ENCODE data around the gene SUSD2.
"Not testable (repeated sequence)": the region's sequence is repeated elsewhere in the genome, so short reads cannot be mapped to it uniquely, and the experiment has no call there.

Gene SUSD2

DNA sequence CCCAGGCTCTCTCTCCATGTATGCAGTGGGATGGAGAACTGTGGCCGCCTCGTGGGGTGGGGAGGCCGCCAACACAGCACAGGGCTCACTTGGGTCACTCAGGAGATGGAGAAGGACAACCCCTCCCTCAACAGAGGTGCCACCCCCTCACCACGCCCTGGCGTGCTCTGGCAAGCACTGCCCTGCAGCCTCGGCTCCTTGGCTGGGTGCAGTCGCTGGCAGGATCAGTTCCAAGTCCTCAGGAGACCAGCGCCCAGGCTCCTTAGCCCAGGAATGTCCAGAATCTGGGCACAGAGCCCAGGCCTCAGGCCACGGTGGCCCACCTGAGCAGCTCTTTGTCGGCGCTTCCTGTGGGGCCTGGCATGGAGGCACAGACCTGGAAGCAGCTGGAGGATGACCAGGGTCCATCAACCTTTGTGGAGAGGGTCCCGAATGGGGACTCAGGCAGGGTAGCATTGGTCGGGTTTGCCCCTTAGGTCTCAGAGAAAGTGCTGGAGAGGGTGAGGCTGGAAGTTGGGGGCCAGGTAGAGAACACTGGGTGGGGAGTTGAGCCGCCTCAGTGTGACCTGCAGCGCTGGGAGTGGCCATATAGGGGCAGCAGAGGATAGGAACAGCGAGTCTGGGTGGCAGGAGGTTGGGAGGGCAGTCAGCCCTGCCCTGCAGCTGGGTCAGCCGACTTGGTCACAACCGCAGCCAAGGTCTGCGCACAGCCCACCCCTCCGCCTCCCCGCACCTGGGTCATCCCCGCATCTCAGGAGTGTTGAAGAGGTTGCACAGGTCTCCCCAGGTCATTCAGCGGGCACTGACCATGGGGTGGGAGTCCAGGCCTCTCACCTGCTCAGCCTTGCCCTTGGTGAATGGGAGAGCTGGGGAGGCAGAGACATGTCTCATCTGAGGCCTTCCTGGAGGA lies 8.2 kb downstream of the SUSD2 start:
- peak; percentile 12 for DNase-seq (ENCODE audit: low read depth)

DNA sequence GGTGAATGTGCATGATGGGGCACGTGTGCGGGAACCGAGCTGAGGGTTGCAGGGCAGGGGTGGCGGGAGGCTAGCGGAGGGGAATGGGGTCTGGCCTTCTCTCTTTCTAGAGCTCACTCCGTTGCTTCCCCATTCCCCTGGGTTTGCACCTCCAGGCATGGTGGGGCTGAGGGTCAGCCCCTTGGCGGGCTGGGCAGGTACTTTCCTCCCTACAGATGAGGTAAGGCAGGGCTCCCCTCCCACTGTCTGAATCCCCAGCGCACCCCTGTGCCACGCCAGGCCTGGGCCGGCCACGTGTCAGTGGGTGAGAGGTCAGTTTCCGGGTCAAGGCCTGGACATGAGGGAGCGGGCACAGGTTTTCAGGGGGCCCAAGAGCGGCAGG lies 8.9 kb downstream of the SUSD2 start:
- no peak for DNase-seq (ENCODE audit: low read depth)

DNA sequence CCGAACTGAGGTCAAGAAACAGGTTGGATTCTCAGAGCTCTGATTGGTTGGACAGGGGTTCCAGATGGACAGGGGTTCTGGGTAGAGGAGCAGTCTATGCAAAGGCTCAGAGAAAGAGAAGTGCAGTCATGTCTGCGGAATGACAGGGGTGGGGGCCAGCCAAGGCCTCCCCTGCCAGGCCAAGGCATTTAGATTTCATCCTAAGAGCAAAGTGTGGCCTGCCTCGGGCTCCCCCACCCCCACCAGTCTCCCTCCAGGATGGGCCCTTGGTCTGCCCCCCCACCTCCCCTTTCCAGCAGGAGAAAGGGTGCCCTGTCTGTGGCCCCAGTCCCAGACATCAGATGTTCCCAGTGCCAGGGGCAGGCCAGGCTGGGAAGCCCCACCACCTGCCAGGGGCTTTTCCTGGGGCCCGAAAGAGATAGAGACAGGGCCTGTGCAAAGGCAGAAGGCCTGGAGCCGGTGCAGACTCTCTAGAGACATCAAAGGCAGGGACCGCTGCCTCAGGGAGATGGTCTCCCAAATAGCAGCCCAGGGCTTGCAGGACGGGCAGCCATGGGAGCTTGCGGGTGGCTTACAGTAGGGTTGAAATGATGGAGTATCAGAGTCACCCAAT lies 9.4 kb downstream of the SUSD2 start:
- no peak for DNase-seq (ENCODE audit: low read depth)

DNA sequence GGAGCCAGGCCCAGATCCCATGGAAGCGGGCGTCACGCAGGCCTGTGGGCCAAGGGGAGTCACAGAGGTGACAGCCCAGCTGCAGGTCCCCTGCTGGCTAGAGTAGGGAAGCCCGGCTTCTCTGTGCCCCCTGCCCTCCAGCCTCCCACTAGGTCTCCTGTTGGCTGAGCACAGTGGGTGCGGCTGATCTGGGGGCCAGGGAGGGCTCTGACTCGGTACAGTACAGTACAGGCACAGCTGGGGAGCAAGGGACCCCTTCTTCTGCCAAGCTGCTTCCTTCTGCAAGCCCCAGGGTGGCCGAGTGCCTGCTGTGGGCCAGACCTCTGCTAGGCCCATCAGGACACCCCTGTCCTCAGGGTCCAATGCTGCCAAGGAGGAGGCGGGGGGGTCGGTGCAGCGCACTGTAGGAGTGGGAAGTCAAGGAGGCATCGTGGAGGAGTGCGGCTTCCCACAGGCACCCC lies 10.1 kb downstream of the SUSD2 start:
- DNase-seq (ENCODE audit: low read depth): no peak

DNA sequence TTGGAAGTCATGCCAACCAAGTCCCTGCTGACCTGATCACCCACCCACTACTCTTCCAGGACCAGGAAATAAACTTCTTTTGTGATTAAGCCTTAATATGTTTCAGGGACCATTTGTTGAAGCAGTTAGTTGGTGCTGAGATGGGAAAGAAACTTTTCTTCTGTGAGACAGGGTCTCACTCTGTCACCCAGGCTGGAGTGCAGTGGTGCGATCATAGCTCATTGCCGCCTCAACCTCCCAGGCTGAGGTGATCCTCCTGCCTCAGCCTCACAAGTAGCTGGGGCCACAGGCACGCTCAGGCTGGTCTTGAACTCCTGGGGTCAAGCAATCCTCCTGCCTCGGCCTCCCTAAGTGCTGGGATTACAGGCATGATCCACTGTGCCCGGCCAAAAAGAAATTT lies 10.6 kb downstream of the SUSD2 start:
- DNase-seq (ENCODE audit: low read depth): no peak

DNA sequence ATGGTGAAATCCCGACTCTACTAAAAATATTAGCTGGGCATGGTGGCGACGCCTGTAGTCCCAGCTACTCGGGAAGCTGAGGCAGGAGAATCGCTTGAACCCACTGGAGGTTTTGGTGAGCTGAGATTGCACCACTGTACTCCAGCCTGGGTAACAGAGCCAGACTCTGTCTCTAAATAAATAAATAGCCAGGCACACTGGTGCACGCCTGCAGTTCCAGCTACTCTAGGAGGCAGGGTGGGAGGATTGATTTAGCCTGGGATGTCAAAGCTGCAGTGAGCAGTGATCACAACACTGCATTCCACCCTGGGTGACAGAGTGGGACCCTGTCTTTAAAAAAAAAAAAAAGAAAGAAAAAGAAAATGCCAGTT lies 17.4 kb downstream of the SUSD2 start:
- DNase-seq (ENCODE audit: low read depth): no peak

DNA sequence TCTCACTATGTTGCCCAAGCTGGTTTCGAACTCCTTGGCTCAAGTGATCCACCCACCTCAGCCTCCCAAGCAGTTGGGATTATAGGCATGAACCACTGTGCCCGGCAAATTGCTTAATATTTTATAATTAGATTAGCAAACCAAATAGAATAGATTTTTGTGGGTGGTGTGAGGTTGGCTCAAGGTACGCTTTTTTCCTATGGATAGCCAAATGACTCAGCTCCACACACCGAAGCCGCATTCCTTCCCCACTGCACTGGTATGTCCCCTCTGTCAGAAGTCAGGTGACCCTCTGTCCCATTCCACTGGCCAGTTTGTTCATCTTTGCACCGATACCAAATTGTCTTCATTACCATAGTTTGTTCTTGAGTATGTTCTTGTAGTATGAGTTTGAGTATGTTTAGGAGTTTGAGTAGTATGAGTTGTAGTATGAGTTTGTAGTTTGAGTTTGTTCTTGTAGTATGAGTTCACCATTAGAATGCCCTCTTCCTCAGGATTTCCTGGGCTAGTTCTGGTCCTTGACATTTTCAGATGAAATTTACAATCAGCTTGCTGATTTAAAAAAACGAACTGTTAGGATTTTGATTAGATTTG lies 19.4 kb downstream of the SUSD2 start:
- no peak for DNase-seq (ENCODE audit: low read depth)

DNA sequence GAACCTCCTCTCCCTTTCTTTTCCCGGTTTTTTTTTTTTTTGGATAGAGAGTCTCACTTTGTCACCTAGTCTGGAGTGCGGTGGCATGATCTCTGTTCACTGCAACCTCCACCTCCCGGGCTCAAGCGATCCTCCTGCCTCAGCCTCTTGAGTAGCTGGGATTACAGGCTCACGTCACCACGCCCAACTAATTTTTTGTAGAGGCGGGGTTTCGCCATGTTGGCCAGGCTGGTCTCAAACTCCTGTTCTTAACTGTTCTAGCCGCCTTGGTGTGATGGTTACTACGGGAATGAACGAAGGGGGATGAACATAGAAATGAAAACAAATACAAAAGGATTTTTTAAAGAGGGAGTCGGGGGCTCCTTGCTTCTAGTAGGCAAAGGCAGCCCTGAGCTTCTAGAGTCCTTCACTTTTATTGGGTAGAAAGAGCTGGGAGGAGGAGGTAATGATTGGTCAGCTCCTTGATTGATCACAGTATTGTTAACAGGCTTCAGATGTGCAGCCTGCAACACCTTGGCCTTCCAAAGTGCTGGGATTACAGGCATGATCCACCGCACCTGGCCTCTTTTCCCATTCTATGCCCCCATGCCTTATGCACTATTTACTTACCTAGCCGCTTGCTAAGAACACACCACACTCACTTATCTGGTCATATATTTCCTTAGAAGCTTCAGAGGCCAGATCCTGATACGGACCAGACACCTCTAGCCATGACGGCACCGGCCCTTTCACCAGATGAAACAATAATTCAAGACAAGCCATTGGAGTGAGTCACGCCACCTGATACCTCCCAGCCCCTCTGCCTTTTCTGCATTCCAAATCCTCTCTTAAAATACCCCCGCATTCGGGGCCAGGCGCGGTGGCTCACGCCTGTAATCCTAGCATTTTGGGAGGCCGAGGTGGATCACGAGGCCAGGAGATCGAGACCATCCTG lies 20.7 kb downstream of the SUSD2 start:
- DNase-seq (ENCODE audit: low read depth): no peak

DNA sequence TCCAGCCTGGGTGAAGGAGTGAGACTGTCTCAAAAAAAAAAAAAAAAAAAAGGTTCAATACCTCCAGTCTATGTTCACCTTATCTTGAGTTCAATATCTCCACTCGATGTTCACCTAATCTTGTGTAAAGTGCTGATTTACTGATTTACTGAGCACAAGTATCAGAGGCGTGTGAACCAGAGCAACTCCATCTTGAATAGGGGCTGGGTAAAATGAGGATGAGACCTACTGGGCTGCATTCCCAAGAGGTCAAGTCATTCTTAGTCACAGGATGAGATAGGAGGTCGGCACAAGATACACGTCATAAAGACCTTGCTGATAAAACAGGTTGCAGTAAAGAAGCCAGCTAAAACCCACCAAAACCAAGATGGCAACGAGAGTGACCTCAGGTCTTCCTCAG lies 22.6 kb downstream of the SUSD2 start:
- DNase-seq (ENCODE audit: low read depth): not testable (repeated sequence)

DNA sequence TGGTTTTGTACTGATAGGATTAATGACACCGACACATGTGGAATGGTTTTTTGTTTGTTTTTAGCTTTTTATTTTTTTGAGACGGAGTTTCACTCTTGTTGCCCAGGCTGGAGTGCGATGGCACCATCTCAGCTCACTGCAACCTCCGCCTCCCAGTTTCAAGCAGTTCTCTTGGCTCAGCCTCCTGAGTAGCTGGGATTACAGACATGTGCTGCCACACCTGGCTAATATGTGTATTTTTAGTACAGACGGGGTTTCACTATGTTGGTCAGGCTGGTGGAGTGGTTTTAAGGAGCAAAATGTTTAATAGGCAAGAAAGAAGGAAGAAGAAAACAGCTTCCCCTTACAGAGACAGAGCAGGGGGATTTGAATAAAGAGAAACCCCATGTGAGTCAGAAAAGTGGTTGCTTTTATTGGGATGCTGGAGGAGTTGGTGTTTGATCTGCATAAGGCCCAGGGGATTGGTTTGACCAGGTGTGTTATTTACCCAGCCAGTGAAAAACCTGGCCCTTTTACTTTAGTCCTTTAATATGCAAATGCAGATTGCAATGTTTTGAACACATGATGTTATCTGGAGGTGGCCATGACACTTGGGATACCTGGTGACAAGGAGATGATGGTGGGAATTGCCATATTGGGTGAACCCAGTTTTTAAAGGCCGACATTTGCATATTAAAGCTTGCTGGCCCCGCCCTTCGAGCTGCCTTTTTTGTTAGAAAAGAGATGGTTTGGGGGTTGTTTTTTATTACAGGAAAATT lies 24.3 kb downstream of the SUSD2 start:
- DNase-seq (ENCODE audit: low read depth): no peak

DNA sequence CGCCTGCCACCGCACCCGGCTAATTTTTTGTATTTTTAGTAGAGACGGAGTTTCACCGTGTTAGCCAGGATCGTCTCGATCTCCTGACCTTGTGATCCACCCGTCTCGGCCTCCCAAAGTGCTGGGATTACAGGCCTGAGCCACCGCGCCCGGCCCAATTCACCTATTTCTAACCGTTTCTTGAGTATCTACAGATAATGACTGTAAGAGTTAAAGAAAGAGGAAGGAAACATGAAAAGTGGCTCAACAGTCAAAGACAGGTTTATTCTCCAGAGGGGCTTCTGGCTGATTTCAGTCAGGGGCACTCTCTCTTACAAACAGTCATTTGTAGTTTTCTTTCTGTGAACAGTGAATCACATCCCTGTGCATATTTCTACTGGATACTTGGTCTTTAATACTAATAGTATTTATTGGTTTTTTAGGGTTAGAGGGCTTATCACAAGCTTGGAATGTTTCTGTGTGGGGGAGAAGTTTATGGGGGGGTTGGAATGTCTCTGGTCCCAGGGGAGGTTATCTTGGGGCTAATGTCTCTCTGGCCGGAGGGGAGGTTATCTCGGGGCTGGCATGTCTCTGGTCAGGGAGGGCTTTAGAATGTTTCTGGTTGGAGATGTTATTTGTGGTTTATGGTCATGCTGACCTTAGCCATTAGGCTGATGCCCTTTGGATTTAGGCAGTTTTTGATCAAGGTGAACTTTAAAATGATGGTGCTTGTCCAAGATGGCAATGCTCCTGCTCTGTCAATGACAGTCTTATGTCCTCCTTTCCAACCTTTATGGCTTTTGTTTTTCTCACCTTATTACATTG lies 25.4 kb downstream of the SUSD2 start:
- not testable (repeated sequence) for DNase-seq (ENCODE audit: low read depth)

DNA sequence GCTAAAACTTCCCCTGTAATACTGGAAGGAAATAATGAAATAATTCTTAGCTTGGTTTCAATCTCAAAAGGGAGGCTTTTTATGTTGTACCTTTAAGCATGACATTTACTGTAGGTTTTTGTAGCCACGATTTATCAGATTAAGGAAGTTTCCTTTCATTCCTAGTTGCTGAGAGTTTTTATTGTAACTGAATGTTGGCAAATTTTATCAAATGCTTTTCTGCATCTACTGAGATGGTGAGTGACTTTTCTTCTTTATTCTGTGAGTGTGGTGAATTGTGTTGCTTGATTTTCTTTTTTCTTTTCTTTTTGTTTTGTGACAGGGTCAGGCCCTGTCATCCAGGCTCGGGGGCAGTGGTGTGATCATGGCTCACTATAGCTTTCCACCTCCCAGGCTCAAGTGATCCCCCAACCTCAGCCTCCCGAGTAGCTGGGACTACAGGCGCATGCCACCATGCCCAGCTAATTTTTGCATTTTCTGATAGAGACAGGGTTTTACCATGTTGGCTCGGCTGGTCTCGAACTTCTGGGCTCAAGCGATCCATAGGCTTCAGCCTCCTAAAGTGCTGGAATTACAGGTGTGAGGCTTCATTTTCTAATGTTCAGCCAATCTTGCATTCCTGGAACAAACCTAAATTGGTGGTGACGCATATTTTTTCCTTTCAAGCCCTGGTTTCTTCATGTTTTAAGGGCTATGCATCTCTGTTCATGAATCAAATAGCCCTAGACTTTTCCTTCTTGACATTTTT lies 26.2 kb downstream of the SUSD2 start:
- DNase-seq (ENCODE audit: low read depth): no peak

DNA sequence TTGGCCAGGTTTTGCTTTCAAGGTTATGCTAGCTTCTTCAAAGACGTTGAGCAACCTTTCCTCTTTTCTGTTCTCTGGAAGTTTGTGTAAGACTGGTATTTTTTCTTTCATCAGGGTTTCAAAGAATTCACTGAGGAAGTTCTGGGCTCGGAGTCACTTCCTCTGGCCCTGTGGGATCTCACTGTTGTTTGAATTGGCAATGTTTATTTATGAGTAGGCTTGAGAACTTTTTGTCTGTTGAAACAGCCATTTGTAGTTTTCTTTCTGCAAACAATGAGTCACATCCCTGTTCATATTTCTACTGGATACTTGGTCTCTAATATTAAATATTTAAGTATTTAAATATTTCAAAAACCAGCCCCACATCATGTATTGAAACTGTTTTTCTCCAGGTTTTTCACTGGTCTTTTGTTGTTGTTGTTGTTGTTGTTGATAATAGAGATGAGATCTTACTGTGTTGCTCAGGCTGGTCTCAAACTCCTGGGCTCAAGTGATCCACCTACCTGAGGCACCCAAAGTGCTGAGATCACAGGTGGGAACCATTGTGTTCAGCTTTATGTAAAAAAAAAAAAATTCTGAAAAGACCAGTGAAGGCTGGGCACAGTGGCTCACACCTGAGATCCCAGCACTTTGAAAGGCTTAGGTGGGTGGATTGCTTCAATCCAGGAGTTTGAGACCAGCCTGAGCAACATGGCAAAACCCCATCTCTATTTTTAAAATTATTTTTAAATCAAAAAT lies 26.9 kb downstream of the SUSD2 start:
- no peak for DNase-seq (ENCODE audit: low read depth)

DNA sequence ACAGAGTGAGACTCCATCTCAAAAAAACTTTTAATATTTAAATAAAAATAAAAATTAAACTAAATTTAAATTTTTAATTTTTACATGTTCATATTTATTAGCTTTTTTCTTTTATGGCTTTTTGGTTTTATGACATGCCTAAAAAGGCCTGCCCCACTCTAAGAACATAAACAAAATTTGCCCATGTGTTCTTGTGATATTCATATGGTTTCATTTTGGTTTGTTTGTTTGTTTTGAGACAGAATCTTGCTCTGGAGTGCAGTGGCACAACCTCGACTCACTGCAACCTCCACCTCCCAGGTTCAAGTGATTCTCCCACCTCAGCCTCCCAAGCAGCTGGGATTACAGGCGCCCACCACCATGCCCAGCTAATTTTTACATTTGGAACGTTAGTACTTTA lies 27.7 kb downstream of the SUSD2 start:
- DNase-seq (ENCODE audit: low read depth): no peak

DNA sequence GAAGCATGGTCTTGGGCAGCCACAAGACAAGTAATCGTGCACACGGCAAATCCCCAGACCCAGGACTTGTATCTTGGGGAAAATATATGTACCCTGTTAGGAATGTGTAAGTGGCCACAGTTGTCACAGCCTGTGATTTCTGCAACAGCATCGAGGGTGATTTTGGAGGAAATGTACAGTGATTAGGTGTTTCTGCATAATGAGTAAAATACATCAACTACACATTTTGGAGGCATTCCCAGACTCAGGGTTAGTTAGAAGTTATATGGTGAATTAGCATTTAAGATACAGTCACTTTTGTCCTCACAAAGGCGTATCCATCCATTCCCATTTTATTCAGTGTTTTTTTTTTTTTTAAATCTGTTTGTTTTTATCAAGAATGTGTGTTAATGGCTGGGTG lies 28.4 kb downstream of the SUSD2 start:
- no peak for DNase-seq (ENCODE audit: low read depth)

DNA sequence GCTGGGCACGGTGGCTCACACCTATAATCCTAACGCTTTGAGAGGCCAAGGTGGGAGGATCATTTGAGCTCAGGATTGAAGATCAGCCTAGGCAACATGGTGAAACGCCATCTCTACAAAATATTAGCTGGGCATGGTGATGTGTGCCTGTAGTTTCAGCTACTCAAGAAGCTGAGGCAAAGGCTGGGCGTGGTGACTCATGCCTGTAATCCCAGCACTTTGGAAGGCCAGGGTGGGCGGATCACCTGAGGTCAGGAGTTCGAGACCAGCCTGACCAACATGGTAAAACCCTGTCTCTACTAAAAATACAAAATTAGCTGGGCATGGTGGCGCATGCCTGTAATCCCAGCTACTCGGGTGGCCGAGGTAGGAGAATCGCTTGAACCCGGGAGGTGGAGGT lies 29.1 kb downstream of the SUSD2 start:
- not testable (repeated sequence) for DNase-seq (ENCODE audit: low read depth)

DNA sequence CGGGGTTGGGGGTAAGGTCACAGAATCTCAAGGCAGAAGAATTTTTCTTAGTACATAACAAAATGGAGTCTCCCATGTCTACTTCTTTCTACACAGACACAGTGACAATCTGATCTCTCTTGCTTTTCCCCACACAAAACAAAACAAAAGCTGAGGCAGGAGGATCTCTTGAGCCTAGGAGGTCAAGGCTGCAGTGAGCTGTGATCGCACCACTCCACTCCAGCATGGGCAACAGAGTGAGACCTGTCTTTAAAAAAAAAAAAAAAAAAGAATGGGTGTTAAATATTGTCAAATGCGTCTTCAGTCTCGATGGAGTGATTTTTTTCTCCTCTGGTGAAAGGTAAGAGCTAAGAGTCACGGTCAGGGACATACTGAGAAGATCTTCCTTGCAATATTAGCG lies 30.4 kb downstream of the SUSD2 start:
- not testable (repeated sequence) for DNase-seq (ENCODE audit: low read depth)

DNA sequence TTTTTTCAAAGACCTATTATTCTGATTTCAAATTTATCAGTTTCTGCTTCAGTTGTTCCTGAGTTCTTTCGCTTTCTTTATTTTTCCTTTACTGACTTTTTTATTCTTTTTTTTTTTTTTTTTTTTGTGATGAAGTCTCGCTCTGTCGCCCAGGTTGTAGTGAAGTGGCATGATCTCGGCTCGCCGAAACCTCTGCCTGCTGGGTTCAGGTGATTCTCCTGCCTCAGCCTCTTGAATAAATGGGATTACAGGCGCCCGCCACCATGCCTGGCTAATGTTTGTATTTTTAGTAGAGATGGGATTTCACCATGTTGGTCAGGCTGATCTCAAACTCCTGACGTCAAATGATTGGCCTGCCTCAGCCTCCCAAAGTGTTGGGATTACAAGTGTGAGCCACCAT lies 31.8 kb downstream of the SUSD2 start:
- DNase-seq (ENCODE audit: low read depth): not testable (repeated sequence)
